SK-N-SH (cell line): Measurements from ENCODE around the gene ZRANB3. TPM values are rescaled to one million over a fixed set of nuclear protein-coding genes. Genes with fewer than 3 reads are reported as not detected.
"Not testable (repeated sequence)": the region's sequence is repeated elsewhere in the genome, so short reads cannot be mapped to it uniquely, and the experiment has no call there.

Source experiments
- CTCF ChIA-PET: fragments of 300-600, 350-600 bp; formaldehyde crosslinking; extraction: SDS; loops from one replicate; lab custom pipeline; 2021; lab: Yijun Ruan, JAX
- POLR2A ChIA-PET: fragments of 350-600 bp; sonication (Branson Sonifier 250); formaldehyde crosslinking; extraction: SDS; loops from one replicate; lab custom pipeline; 2020; ENCODE audit warnings: antibody characterized with exemption, inconsistent platforms; lab: Yijun Ruan, JAX
- DNase-seq: peaks from one replicate; pipeline ENCODE4 v3.0.0; 2012
- H2AFZ ChIP-seq: fragments of 200-600 bp; sonication (generic); 2 replicates; pipeline ENCODE4 v1.8.1; 2016; ENCODE audit warnings: antibody characterized with exemption, mild to moderate bottlenecking, low read depth
- H3F3A ChIP-seq: fragments of 200-600 bp; sonication (generic); replicated peaks from 2 replicates; pipeline ENCODE3; 2016; ENCODE audit warnings: antibody characterized with exemption, mild to moderate bottlenecking; ENCODE audit not compliant: insufficient read depth
- H3K27ac ChIP-seq, 2 experiments: fragments of 200-500 bp in 1 of 2; fragments of 200-600 bp in 1 of 2; sonication (Bioruptor generic) in 1 of 2; sonication (generic), shearing (Covaris generic) in 1 of 2; 2 replicates each; pipeline versions ENCODE4 v1.5.1 to v1.6.1; 2014 to 2016; ENCODE audit warnings: low read depth in 2 of 2, inconsistent platforms in 1 of 2, low read length in 1 of 2, mild to moderate bottlenecking in 1 of 2, mixed read lengths in 1 of 2
- H3K27me3 ChIP-seq: fragments of 200-600 bp; sonication (generic), shearing (Covaris generic); 2 replicates; pipeline ENCODE4 v1.6.1; 2016; ENCODE audit warnings: mixed run types; ENCODE audit not compliant: insufficient read depth
- H3K36me3 ChIP-seq, 2 experiments: fragments of 200-500 bp in 1 of 2; fragments of 200-600 bp in 1 of 2; sonication (Bioruptor generic) in 1 of 2; sonication (generic) in 1 of 2; replicated peaks in 1 of 2; 2 replicates each; pipeline versions ENCODE3 to v1.5.1; 2014 to 2016; ENCODE audit warnings: low read length in 1 of 2, mild to moderate bottlenecking in 1 of 2; ENCODE audit not compliant: insufficient read depth in 2 of 2, control insufficient read depth in 1 of 2
- H3K4me1 ChIP-seq, 2 experiments: fragments of 200-500 bp in 1 of 2; fragments of 200-600 bp in 1 of 2; sonication (Bioruptor generic) in 1 of 2; sonication (generic), shearing (Covaris generic) in 1 of 2; 2 replicates each; pipeline versions ENCODE4 v1.5.1 to v1.6.1; 2014 to 2016; ENCODE audit warnings: low read depth in 1 of 2, low read length in 1 of 2, mixed run types in 1 of 2; ENCODE audit not compliant: insufficient read depth in 2 of 2, control insufficient read depth in 1 of 2
- H3K4me2 ChIP-seq: fragments of 200-600 bp; sonication (generic), shearing (Covaris generic); 2 replicates; pipeline ENCODE4 v1.6.1; 2017; ENCODE audit warnings: mixed run types
- H3K4me3 ChIP-seq, 2 experiments: fragments of 200-500 bp in 1 of 2; fragments of 200-600 bp in 1 of 2; sonication (Bioruptor generic) in 1 of 2; sonication (generic), shearing (Covaris generic) in 1 of 2; 2 replicates each; pipeline versions ENCODE4 v1.5.1 to v1.8.1; 2014 to 2016; ENCODE audit warnings: low read depth in 2 of 2, inconsistent platforms in 1 of 2, low read length in 1 of 2, mild to moderate bottlenecking in 1 of 2, mixed read lengths in 1 of 2, moderate library complexity in 1 of 2
- H3K79me2 ChIP-seq: fragments of 200-600 bp; sonication (generic); 2 replicates; pipeline ENCODE4 v1.8.1; 2017; ENCODE audit warnings: mild to moderate bottlenecking; ENCODE audit not compliant: insufficient read depth
- H3K9ac ChIP-seq: fragments of 200-600 bp; sonication (generic); 2 replicates; pipeline ENCODE4 v1.6.1; 2017; ENCODE audit warnings: mixed run types
- H3K9me2 ChIP-seq: fragments of 200-600 bp; sonication (generic); 2 replicates; pipeline ENCODE4 v1.6.1; 2017; ENCODE audit warnings: mixed run types
- H3K9me3 ChIP-seq: fragments of 200-600 bp; sonication (generic); 2 replicates; pipeline ENCODE4 v1.6.1; 2017; ENCODE audit warnings: mixed run types, mild to moderate bottlenecking, moderate library complexity
- H4K20me1 ChIP-seq: fragments of 200-600 bp; sonication (generic); 2 replicates; pipeline ENCODE4 v1.6.1; 2017; ENCODE audit warnings: mild to moderate bottlenecking, mixed run types; ENCODE audit not compliant: insufficient read depth
- ELF1 ChIP-seq: IDR thresholded peaks from 2 replicates; pipeline ENCODE4 v1.4.0; 2012
- EZH2phosphoT487 ChIP-seq: fragments of 200-600 bp; sonication (generic); IDR thresholded peaks from 2 replicates; pipeline ENCODE4 v1.6.1; 2017; ENCODE audit warnings: low read depth, mixed run types, mild to moderate bottlenecking, antibody characterized with exemption, moderate library complexity, borderline replicate concordance
- FOXM1 ChIP-seq: IDR thresholded peaks from 2 replicates; pipeline ENCODE4 v1.4.0; 2012; ENCODE audit warnings: low read depth, mild to moderate bottlenecking
- GABPA ChIP-seq: IDR thresholded peaks from 2 replicates; pipeline ENCODE4 v1.4.0; 2012; ENCODE audit warnings: low read depth, mild to moderate bottlenecking
- NFIC ChIP-seq: IDR thresholded peaks from 2 replicates; pipeline ENCODE4 v1.4.0; 2012; ENCODE audit warnings: borderline replicate concordance
- PBX3 ChIP-seq: IDR thresholded peaks from 2 replicates; pipeline ENCODE4; 2012
- RCOR1 ChIP-seq: fragments of 150-350 bp; IDR thresholded peaks from 2 replicates; pipeline ENCODE4 v1.6.1; 2017; ENCODE audit warnings: antibody characterized with exemption, low read length
- SMC3 ChIP-seq: IDR thresholded peaks from 2 replicates; pipeline ENCODE4 v1.6.1; 2012; ENCODE audit warnings: low read depth, low read length, improper control_type of control experiment
- TAF1 ChIP-seq: IDR thresholded peaks from 2 replicates; pipeline ENCODE4 v1.6.1; 2012; ENCODE audit warnings: low read depth, mild to moderate bottlenecking, low read length, moderate library complexity, borderline replicate concordance
- TCF12 ChIP-seq: IDR thresholded peaks from 2 replicates; pipeline ENCODE4 v1.4.0; 2012
- TEAD4 ChIP-seq: IDR thresholded peaks from 2 replicates; pipeline ENCODE4 v1.4.0; 2012; ENCODE audit warnings: mild to moderate bottlenecking, borderline replicate concordance; ENCODE audit not compliant: insufficient read depth
- WGBS: methylation state at CpG from one replicate; pipeline ENCODE4 v1.1.6; 2017; ENCODE audit warnings: low lambda C conversion rate; 5-methylcytosine and 5-hydroxymethylcytosine counted together
- polyA plus RNA-seq, 3 experiments: library from polyadenylated mRNA; depleted of rRNA; stranded (reverse); fragments of >200 nt; gene quantifications; 2 replicates each; pipeline ENCODE4 v1.2.3, GENCODE V29; 2012
- TF ChIP-seq, protein P1 (sequence below): IDR thresholded peaks from 2 replicates; pipeline ENCODE4 v1.4.0; 2012; ENCODE audit warnings: low read depth, borderline replicate concordance

Gene ZRANB3
- polyA plus RNA-seq, 1 of the 3 experiments (the other 2 are of a cell fraction), result 4.1 TPM

DNA sequence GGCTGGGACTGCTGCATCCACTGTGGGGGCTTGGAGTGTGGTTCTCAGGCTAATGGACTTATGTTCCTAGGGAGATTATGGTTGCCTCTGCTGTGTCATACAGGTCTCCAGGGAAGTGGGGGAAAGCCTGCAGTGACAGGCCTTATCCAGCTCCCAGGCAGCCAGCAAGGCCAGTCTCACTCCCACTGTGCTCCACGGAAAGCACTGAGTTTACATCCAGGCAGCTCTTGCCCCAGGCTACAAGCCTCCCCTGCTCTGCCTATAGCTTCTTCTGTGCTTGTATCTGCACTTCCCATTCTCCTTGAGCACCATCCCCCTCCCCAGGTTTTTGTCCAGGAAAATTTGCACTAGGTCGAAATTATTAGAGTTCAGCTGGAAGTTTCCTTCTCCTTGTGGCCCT is 231.9 kb downstream of the ZRANB3 start:
- Histone ChIP-seq H2AFZ (no peak overlapping the region), H3K27me3 (no peaks in the 10 kb centered on the region), H3K9me3 (no peaks in the 10 kb centered on the region), H3K4me2 (no peak overlapping the region), H3K9ac (no peak overlapping the region), H3K4me1 (no peaks in the 10 kb centered on the region), H3K79me2 (no peaks in the 10 kb centered on the region), H3K9me2 (no peaks in the 10 kb centered on the region), H4K20me1 (no peaks in the 10 kb centered on the region), H3F3A (peaks cover 16% of the 10 kb centered on the region), H3K4me3 (no peak overlapping the region), H3K27ac (0 out of 4 replicates have a peak overlapping the region, but pooled peaks of 1 of the 2 experiments have one; percentile 4), H3K36me3 (no peaks in the 10 kb centered on the region)
- WGBS, result 71% methylated on average over 1 of the region's 2 CpGs
- DNase-seq, result no peak
- ChIA-PET POLR2A (no interaction called here), CTCF (interaction anchor here (0.6 kb wide), 1 partner anchor 411 kb away, joined by 3 read pairs; no protein-coding TSS in a partner anchor)
- TF ChIP-seq TCF12 (no peak), TAF1 (no peak), SMC3 (no peak), RCOR1 (no peak), NFIC (no peak), GABPA (no peak), PBX3 (no peak), FOXM1 (no peak)
- TF ChIP-seq, protein P1, sequence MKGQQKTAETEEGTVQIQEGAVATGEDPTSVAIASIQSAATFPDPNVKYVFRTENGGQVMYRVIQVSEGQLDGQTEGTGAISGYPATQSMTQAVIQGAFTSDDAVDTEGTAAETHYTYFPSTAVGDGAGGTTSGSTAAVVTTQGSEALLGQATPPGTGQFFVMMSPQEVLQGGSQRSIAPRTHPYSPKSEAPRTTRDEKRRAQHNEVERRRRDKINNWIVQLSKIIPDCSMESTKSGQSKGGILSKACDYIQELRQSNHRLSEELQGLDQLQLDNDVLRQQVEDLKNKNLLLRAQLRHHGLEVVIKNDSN, result no peak

GRCh38 chr2:135287121-135287520 is 243.9 kb downstream of the ZRANB3 start:
- H2AFZ ChIP-seq, H3K9me3 ChIP-seq, H3K27me3 ChIP-seq, H3K36me3 ChIP-seq, POLR2A ChIA-PET, H3K4me1 ChIP-seq, H3K4me2 ChIP-seq, DNase-seq, H3K9ac ChIP-seq, H3K27ac ChIP-seq, CTCF ChIA-PET, H3K4me3 ChIP-seq, H3K79me2 ChIP-seq, H3K9me2 ChIP-seq, H3F3A ChIP-seq, H4K20me1 ChIP-seq: not testable (repeated sequence)

DNA sequence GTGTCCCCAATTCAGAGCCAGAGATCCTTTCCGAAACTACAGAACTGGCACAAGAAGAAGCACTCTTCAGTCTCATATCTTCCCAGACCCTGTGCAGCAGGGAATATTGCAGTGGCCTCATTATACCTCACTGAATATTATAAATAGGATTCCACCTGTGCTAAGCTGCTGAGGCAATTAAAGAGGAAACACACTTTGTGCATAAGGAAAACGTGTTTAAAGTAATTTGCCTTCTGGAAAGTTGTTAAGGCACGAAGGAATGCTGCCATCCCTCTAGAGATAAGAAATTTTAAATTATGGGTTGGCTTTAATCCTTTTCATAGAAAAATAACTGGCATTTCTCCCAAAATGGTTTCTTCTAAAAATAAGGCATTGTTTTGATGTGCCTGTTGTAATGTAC is 245.6 kb downstream of the ZRANB3 start:
- no peaks in the 10 kb centered on the region for H3K9me3 ChIP-seq
- no peaks in the 10 kb centered on the region for H3K9me2 ChIP-seq
- no peak overlapping the region for H2AFZ ChIP-seq
- TF ChIP-seq TEAD4 (no peak), ELF1 (no peak), EZH2phosphoT487 (no peak)
- TF ChIP-seq, protein P1, result no peak
- H3F3A ChIP-seq, result no peaks in the 10 kb centered on the region
- H3K27me3 ChIP-seq, result no peaks in the 10 kb centered on the region
- H3K4me3 ChIP-seq, result no peak overlapping the region
- H3K4me1 ChIP-seq, result no peaks in the 10 kb centered on the region
- ChIA-PET POLR2A (no interaction called here), CTCF (no interaction called here)
- WGBS, result 86% methylated on average over 3 of the region's 3 CpGs
- H3K27ac ChIP-seq, result no peak overlapping the region
- DNase-seq, result no peak
- H4K20me1 ChIP-seq, result no peaks in the 10 kb centered on the region
- no peak overlapping the region for H3K9ac ChIP-seq
- no peaks in the 10 kb centered on the region for H3K79me2 ChIP-seq
- no peak overlapping the region for H3K4me2 ChIP-seq
- H3K36me3 ChIP-seq, result no peaks in the 10 kb centered on the region
